RWPE2 (cell line): ENCODE results near the gene GOLIM4.
"Not testable (repeated sequence)": the region's sequence is repeated elsewhere in the genome, so short reads cannot be mapped to it uniquely, and the experiment has no call there.

Source experiments
- ATAC-seq: fragments of 200-7000 bp; cut with Tn5 transposase; 3 replicates; pipeline ENCODE4 v1.9.1; 2021; ENCODE audit warnings: low read depth
- DNase-seq: peaks from one replicate; pipeline ENCODE4 v3.0.0-alpha.2; 2020; ENCODE audit warnings: low spot score
- H3K27ac ChIP-seq: fragments of 450-650 bp; 2 replicates; pipeline ENCODE4 v1.5.1; 2017; ENCODE audit warnings: mild to moderate bottlenecking; ENCODE audit not compliant: poor library complexity, severe bottlenecking
- H3K27me3 ChIP-seq: fragments of 250-450 bp; sonication (Bioruptor Pico); 2 replicates; pipeline ENCODE4 v1.5.1; 2021; ENCODE audit warnings: mild to moderate bottlenecking, moderate library complexity; ENCODE audit not compliant: insufficient read depth, poor library complexity, severe bottlenecking
- H3K36me3 ChIP-seq: fragments of 250-450 bp; sonication (Bioruptor Pico); 2 replicates; pipeline ENCODE4 v1.5.1; 2020; ENCODE audit warnings: low read depth, mild to moderate bottlenecking, moderate library complexity
- H3K4me1 ChIP-seq: fragments of 250-450 bp; sonication (Bioruptor Pico); 2 replicates; pipeline ENCODE4 v1.5.1; 2021; ENCODE audit warnings: mild to moderate bottlenecking, moderate library complexity; ENCODE audit not compliant: insufficient read depth, poor library complexity, severe bottlenecking
- H3K4me3 ChIP-seq: fragments of 250-450 bp; sonication (Bioruptor Pico); 2 replicates; pipeline ENCODE4 v1.5.1; 2021; ENCODE audit warnings: mild to moderate bottlenecking, moderate library complexity; ENCODE audit not compliant: severe bottlenecking
- H3K9me3 ChIP-seq: fragments of 250-450 bp; sonication (Bioruptor Pico); 2 replicates; pipeline ENCODE4 v1.5.1; 2021; ENCODE audit warnings: mild to moderate bottlenecking, moderate library complexity; ENCODE audit not compliant: severe bottlenecking
- TF ChIP-seq, protein P1 (sequence below): fragments of 450-650 bp; IDR thresholded peaks from one replicate; pipeline ENCODE4 v1.5.1; 2017; ENCODE audit warnings: mild to moderate bottlenecking, moderate library complexity; ENCODE audit not compliant: poor library complexity, severe bottlenecking

Gene GOLIM4

DNA sequence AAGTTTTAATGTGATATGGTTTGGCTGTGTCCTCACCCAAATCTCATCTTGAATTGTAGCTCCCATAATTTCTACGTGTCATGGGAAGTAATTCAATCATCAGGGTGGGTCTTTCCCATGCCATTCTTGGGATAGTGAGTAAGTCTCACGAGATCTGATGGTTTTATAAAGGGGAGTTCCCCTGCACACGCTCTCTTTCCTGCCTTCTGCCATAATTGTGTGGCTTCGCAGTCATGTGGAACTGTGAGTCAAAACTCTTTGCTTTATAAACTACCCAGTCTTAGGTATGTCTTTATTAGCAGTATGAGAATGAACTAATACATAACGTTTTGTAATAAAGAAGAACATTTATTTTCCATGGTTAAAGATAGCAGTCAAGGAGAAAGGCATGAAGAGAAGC, 39.2 kb upstream of the GOLIM4 start:
- no peak for ATAC-seq
- H3K4me1 ChIP-seq: no peaks in the 10 kb centered on the region
- H3K36me3 ChIP-seq: no peaks in the 10 kb centered on the region
- TF ChIP-seq, protein P1, sequence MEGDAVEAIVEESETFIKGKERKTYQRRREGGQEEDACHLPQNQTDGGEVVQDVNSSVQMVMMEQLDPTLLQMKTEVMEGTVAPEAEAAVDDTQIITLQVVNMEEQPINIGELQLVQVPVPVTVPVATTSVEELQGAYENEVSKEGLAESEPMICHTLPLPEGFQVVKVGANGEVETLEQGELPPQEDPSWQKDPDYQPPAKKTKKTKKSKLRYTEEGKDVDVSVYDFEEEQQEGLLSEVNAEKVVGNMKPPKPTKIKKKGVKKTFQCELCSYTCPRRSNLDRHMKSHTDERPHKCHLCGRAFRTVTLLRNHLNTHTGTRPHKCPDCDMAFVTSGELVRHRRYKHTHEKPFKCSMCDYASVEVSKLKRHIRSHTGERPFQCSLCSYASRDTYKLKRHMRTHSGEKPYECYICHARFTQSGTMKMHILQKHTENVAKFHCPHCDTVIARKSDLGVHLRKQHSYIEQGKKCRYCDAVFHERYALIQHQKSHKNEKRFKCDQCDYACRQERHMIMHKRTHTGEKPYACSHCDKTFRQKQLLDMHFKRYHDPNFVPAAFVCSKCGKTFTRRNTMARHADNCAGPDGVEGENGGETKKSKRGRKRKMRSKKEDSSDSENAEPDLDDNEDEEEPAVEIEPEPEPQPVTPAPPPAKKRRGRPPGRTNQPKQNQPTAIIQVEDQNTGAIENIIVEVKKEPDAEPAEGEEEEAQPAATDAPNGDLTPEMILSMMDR: no peak
- H3K9me3 ChIP-seq: no peaks in the 10 kb centered on the region
- no peak for DNase-seq
- no peak overlapping the region for H3K4me3 ChIP-seq
- no peaks in the 10 kb centered on the region for H3K27me3 ChIP-seq
- no peak overlapping the region for H3K27ac ChIP-seq

GRCh38 chr3:168130250-168130649, 34.5 kb upstream of the GOLIM4 start:
- not testable (repeated sequence) for DNase-seq, ATAC-seq, H3K4me3 ChIP-seq

GRCh38 chr3:168128463-168128862, 32.7 kb upstream of the GOLIM4 start:
- not testable (repeated sequence) for H3K27ac ChIP-seq, H3K4me3 ChIP-seq, H3K27me3 ChIP-seq, H3K4me1 ChIP-seq, ATAC-seq, H3K36me3 ChIP-seq, DNase-seq, H3K9me3 ChIP-seq

More at GRCh38 chr3:168130250-168130649, 34.5 kb upstream of the GOLIM4 start:
- not testable (repeated sequence) for H3K27me3 ChIP-seq, H3K36me3 ChIP-seq, H3K27ac ChIP-seq, H3K4me1 ChIP-seq, H3K9me3 ChIP-seq

DNA sequence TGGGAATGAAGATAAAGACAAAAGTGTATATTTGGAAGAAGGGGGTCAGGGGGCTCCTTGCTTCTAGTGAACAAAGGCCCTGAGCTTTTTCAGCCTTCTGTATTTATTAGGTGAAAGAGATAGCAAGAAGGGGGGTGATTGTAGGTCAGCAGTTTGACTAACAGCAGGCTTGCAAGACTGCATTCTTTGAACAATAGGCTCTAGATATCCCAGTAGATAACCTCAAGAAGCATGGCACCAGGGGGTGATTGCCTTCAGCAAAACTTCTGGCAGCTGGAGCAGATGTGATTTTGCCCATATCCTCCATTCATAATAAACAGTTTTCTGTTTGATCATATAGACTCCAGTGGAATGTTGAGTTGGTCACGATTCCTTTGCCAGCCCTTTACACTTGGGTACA, 31.7 kb upstream of the GOLIM4 start:
- TF ChIP-seq, protein P1: no peak
- Histone ChIP-seq H3K4me3 (no peak overlapping the region), H3K36me3 (no peaks in the 10 kb centered on the region), H3K27ac (no peak overlapping the region), H3K9me3 (no peaks in the 10 kb centered on the region), H3K4me1 (no peaks in the 10 kb centered on the region), H3K27me3 (no peaks in the 10 kb centered on the region)
- ATAC-seq (no peak), DNase-seq (no peak)

- Histone ChIP-seq H3K4me1 (no peaks in the 10 kb centered on the region), H3K4me3 (no peak overlapping the region)
- no peak for ATAC-seq
These were observed 29.1 kb upstream of the GOLIM4 start for GRCh38 chr3:168124791-168125190.

DNA sequence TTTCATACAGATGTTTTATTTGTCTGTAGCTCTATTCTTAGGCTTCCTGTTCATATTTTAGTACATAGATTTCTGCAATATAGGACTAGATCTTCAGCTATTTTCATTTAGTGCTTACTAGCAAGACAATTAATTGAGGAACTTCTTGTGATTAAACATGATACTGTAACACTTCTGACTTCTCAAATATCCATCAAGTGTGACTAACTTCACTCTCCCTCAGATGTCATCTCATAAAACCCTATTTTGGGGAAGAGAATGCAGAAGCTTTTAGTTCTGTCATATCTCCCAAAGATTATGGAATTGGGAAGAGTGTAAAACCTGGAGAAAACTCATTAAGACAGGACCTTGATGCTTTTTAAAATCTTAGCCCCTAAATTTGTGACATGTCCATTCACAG, 28.6 kb upstream of the GOLIM4 start:
- H3K4me3 ChIP-seq: no peak overlapping the region
- no peak overlapping the region for H3K27ac ChIP-seq
- no peaks in the 10 kb centered on the region for H3K4me1 ChIP-seq
- ATAC-seq: no peak
- no peak for DNase-seq
- no peaks in the 10 kb centered on the region for H3K9me3 ChIP-seq
- no peaks in the 10 kb centered on the region for H3K36me3 ChIP-seq
- TF ChIP-seq, protein P1: no peak
- no peaks in the 10 kb centered on the region for H3K27me3 ChIP-seq

More at GRCh38 chr3:168124791-168125190, 29.1 kb upstream of the GOLIM4 start:
- TF ChIP-seq, protein P1: no peak
- Histone ChIP-seq H3K36me3 (no peaks in the 10 kb centered on the region), H3K27me3 (no peaks in the 10 kb centered on the region), H3K27ac (no peak overlapping the region), H3K9me3 (no peaks in the 10 kb centered on the region)
- DNase-seq: no peak
